HG03575 (cell line): ENCODE data around the gene CHCHD3.

Experiments used
- ATAC-seq: cut with Tn5 transposase; IDR thresholded peaks from one replicate; pipeline ENCODE4 v1.9.1; 2021; ENCODE audit not compliant: unreplicated experiment, insufficient number of reproducible peaks, low FRiP score; ENCODE audit errors: extremely low read depth

The CHCHD3 gene

DNA sequence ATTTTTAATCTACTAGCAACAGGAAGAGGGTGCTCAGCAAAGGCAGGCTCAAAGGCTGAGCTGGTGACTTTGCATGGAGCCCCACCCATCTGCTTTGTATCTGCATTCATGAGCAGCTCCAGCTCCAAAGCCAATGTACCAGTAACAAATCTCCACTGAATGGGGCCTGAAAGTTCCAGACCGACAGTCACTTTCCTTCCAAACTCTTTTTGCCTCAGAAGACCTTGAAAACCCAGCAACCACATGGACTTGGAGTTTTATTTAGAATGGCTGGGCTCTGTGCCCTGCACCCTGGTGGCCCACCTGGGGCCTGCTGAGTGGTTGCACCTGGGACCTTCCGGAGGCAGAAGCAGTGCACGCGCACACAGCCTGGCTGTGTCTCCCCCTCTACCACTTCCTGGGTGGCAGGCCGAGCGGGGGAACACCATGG, 310.6 kb downstream of the CHCHD3 start:
- ATAC-seq, result no peak

DNA sequence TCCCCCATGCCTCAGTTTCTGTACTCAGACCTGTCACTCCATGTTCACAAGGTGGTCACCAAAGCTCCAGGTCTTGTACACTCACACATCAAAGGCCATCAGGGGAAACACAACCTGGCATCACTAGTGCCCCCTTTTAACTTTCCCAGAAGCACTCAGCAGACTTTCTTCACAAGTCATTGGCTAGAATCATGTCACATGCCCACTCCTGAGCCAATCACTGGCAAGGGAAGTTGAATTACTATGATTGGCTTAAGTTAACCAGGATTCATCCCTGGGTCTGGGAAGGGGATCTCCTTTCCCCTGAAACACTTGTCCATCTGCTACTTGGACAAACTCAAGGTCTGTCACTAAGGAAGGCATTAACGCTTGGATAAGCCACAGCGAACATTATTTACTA, 311.8 kb downstream of the CHCHD3 start:
- ATAC-seq, result no peak

DNA sequence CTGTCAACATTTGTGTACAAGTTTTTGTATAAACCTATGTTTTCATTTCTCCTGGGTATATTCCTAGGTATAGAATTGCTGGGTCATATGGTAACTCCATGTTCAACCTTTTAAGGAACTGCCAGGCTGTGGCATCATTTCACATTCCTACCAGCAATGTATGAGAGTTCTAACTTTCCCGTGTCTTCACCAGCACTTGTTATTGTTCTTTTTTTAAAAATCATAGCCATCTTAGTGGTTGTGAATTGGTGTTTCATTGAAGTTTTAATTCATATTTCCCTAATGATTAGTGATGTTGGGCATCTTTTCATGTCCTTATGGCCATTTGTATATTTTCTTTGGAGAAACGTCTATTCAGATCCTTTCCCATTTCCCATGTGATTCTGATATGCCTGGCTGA, 312.6 kb downstream of the CHCHD3 start:
- no peak for ATAC-seq

DNA sequence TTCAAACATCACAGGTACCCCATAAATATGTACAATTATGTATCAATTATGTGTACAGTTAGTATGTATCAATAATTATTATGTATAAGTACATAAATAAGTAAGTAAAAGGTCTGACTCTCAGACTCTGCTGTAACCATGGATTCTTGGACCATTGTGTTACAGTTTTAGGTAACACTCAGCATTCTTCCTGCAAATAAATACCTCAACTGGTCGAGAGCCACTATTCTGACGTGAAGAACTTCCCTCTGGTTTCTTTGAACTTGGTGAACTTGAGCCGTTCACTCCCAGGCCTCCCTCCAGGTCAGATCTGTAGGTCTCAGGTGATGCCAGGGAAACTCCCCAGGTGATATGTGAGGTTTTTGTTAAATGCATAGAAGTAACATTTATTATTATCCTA, 313.8 kb downstream of the CHCHD3 start:
- ATAC-seq, result no peak

DNA sequence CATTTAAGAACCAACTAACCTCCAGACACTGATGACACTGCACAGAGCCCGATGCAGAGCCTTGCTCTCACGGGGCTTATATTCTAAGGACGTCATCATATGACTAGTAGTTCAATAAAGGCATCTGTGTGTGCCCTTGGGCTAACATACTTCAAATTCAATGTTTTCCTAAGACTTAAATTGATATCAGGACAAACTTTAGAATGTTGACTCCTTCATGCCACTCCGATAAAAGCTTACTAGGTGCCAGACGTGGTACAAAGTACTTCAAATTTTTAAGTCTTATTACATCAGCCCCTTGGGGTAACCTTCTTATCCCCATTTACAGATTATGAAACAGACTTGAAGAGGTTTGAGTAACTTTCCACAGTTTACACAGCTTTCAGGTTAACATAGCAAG, 314.5 kb downstream of the CHCHD3 start:
- no peak for ATAC-seq

DNA sequence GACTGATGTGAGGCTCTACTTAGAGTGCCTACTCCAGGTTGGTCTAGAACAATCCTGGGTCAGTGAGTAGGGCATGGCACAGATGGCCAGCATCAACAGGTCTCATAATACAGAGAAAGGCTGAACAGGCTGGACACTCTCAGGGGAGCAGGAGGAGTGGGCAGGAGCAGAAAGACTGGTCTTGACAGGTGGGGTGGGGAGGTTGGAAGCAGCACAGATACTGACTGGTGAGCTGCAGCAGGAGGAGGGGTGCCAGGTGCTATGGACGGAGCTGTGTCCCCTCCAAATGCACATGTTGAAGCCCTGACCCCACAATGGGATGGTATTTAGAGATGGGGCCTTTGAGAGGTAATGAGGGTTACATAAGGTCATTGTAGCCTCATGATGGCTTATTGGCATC, 315.2 kb downstream of the CHCHD3 start:
- ATAC-seq, result no peak

DNA sequence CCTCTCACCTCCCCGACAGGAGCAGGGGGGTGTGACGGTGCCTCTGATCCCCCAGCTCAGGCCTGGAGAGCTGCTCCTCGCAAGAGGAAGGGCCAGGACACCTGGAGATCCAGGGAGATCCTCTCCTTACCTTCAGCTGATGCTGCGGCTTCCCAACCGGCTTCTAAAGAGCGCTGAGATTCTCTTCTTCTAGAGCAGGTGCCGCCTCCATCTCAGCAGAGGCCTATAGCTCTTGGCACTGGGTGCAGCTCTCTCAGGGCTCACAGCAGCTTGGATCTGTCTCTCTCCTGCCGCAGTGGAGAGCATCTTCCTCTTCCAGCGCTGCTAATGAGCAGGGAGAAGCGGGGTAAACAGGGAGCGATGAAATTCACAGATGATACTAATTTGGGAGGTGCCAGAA, 316.0 kb downstream of the CHCHD3 start:
- ATAC-seq, result no peak

DNA sequence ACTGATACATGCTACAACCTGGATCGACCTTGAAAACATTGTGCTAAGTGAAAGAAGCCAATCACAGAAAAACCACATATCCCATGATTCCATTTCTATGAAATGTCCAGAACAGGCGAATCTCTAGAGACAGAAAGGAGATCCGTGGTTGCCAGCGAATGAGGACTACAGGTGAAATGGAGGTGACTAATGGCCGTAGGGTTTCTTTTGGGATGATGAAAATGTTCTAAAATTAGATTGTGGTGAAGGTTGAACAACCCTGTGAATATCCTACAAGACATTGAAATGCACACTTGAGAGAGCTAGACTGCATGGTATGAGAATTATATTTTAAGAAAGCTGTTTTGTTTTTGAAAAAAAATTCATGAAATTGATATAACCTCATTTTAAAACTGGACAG, 317.1 kb downstream of the CHCHD3 start:
- no peak for ATAC-seq

DNA sequence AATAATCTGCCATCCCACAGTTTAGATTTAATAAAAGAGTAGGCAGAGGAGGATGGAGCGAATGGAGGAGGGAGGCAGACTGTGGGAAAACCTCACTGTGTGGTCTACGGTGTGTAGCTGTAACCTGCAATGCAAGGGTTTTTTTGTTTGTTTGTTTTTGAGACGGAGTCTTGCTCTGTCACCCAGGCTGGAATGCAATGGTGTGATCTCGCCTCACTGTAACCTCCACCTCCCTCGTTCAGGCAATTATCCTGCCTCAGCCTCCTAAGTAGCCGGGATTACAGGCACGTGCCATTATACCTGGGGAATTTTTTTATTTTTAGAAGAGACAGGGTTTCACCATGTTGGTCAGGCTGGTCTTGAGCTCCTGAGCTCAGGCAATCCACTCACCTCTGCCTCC, 321.0 kb downstream of the CHCHD3 start:
- ATAC-seq, result no peak

DNA sequence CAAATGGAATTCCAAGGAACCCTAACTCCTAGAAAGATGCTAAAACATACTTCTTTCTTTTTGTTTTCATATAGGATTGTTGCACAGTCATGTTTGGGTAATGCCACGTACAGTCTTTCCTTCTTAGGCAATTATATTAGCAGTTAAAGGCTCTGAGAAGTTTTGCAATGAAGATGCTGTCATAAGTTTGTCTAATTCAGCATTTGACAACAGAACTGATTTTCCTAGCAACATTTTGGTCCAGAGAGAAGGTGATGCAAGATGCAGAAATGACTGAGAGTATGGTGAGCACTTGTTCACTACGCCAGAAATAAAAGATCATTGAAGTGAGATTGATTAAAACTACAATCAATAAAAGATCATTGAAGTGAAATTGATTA, 321.7 kb downstream of the CHCHD3 start:
- ATAC-seq, result no peak

DNA sequence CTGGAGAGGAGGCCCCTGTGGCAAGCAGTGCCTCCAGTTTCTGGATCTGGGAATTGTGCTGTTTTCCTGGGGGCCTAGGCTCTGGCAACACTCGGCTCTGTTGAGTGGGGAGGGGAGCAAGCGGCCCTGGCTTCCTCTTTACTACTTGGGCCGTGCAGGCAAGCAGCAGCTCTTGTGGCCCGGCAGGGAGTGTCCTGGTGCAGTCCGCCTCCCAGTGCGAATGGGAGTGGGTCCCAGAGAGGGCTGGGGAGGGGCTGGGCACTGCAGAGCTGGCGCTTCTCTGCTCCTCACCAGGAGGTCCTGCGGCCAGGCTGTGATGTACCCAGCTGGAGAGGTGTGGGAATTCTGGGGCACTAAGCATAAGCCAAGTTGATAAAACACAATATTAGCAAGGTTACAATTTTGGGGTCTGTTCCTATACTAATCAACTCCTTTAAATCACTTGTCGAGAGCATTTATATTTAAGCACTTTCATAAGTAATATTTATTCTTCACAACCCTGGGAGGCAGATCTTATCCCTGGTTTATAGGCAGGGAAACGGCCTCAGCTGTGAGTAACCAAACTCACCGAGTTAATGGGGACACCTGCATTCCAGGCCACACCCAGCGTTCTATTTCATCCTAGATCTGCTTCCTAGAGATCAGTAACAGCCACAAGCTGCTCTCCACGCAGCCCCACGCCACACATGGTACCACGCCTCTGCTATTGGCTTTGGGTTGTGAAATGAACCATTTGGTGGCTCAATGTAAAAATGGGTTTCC, 322.2 kb downstream of the CHCHD3 start:
- ATAC-seq, result no peak

DNA sequence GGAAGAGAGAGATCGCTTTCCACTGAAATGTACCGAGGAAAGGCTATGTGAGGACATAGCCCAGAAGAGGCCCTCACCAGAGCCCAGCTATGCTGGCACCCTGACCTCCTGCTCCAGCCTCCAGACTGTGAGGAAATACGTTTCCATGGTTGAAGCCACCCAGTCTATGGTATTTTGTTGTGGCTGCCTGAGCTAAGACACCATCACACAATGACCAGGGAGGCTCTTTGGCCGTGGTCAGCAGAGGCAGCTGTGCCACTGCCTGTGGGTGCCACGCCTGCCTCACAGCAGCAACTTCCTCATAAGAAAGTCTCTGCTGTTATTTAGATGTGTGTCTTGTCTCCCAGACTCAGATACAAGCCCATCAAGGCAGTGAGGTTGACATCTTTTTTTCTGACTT, 322.9 kb downstream of the CHCHD3 start:
- no peak for ATAC-seq

DNA sequence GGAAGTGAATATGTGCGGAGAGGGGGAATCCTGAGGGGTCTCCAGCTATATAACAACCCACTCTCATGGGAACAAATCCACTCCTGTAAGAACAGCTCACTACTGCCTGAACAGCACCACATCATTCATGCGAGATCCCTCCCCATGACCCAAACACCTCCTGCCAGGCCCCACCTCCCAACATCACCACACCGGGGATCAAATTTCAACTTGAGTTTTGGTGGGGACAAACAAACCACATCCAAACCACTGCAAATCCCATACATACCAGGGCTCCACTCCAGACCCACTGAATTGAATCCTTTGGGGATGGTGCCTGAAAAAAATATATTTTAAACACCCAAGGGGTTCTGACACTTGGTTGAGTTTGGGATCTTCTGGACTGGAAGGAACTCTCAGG, 324.1 kb downstream of the CHCHD3 start:
- ATAC-seq, result no peak

DNA sequence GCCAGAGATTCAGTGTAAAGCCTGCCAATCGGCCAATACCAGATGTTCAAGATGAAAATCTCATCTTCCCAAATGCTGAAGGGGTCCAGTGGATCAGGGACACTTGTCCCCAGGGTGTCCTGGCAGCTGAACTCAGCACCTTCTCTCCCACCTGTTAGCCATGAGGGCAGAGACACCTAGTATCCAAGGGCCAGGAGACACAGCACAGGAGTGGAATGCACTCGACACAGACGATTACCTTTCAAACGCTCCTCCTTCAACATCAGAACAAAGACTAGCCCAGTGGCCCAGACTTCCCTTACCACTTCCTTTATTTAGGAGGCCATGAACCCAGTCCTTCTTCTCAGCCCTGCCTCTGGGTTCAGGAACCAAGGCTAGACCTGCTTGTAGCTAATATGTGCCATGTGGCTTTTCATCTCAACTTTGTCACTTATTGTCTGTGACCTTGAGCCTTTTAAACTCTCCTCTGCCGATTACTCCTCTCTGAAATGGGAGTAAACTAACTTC, 325.4 kb downstream of the CHCHD3 start:
- no peak for ATAC-seq

DNA sequence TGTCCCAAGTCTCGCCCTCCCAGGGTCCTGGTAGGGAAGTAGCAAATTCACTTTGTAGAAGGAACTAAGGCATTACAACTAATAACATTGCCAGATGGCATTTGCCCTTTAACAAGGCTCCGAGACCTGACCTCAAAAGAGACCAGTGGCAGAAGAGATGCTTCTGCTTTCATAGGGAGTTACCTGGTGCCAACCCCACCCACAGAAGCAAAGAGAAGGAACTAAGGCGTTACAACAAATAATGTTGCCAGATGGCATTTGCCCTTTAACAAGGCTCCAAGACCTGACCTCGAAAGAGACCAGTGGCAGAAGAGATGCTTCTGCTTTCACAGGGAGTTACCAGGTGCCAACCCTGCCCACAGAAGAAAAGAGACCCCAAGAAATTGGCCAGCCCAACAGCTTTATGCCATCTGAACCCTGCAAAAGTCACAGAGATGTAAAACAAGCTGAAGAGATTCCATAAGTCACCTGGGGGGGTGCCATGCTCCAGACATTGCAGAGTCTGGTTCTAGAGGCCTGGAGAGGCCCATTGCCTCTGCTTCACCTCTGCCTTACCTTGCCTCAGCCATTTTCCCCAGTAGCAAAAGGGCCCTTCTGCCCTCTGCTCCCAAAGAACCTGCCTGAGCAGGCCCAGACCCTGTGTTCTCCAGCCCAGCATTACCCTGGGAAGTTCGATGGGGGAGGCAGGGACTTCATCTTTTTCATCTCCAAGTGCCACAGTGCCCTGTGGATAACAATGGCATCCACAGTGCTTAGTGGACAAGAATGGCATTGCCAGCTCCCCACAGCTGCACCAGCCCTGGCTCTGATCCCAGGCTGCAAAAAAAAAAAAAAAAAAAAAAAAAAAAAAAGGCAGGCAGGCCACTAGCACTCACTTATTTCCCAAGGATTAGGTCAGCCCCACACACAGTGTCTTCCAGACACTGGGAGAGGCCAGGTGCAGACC, 326.1 kb downstream of the CHCHD3 start:
- ATAC-seq, result no peak

DNA sequence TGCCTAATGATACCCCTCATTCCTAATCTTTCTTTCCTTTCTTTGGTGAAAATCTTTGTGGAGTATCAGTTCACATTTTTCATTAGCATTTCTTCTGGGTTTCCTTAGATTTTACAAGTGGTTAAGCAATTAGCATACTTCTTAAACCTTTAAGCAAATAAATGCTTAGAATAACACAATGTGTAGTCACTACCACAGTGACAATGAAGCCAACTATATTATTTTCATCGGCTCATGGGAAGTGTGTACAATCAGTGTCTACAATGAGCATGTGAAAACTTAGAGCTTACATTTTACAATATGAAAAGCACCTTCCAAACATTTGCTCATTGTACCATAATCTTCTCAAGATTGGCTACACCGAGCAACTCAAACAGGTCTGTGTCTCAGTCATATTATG, 329.5 kb downstream of the CHCHD3 start:
- no peak for ATAC-seq

DNA sequence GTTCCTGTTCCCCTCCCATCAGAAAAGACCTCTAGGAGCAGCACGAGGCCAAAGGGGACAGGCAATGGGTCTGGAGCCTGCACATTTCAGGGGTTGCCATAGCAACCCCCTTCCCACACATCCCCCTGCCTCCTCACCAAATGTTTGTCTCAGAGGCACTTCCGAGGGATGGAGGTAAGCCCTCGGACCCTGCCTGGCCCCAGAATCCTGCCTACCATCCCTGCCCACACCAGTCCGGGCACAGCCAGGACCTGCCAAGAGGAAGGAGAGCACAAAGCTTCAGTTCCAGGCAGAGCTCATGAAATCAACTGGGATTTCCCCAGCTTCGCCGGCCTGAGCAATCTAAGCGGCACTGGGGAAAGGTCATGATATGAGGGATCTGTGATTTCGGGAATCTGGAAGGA, 330.6 kb downstream of the CHCHD3 start:
- ATAC-seq, result no peak

DNA sequence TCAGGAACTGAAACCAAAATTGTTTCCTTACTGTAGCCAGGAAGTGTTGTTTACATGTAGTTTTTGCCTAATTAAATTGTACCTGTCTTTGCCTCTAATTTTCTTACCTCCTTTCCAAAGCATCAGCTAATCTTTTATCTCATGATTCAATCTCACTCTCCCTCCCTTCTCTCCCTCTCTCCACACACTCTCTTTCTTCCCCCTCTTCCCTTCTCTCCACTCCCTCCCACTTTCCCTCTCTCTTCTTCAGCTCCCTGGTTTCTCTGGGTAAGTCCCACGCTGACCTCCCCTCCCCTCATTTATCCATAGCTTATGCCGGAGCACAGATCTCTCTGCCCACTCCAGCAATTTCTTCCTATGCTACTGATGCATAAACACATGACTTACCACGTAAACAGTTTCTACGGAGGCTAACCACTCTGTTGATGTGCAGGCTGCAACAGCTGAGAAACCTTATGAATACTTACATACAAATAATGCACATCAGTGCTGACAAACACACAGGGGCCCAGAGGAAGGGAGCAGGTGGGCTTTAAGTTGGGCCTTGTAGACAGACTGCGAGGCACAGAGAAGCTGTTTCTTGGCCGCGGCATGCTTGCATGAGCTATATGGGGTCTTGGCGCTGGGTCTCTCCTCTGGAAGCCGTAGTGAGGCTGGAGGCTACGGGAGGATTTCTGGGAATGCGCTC, 331.2 kb downstream of the CHCHD3 start:
- no peak for ATAC-seq

DNA sequence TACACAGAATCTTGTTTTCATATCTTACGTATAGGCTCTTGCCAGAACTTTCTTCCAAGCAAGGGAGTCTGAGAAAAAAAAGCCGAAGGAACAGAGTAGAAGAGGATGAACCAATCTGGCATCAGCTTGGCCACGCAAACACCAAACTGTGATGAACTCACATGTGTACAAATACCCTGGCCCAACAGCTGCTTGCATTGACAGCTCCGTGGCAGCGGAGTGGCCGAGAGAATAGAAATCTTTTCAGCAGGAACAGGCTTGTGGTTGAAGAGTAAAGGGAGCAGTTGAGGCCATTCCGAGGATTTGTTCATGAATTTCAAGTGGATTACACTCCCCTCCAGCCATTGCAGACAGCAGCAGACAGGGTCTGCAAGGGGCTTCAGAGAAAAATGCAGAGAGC, 331.8 kb downstream of the CHCHD3 start:
- no peak for ATAC-seq

DNA sequence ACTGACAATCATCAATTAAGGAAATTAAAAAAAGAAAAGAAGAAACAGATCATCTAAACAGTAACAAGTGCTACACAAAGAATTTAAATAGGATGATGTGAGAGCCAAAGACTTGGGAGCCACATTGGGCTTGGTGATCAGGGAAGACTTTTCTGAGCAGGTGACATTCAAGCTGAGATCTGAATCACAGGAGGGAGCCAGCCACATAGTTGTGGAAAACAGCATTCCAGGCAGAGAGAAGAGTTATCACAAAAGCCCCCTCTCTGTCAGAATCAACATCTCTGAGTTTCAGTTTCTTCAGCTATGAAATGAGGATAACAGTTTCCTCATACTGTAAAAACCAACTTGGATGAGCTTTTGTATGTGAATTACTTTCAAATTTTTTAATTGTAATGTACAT, 336.4 kb downstream of the CHCHD3 start:
- ATAC-seq, result no peak
